GM12873 (cell line): ENCODE results near the gene CERS2.

Source experiments
- CTCF ChIP-seq: IDR thresholded peaks from 2 replicates; pipeline ENCODE4 v1.5.1; 2012; ENCODE audit warnings: low read depth, mild to moderate bottlenecking, moderate library complexity, low read length, control low read depth; ENCODE audit not compliant: insufficient read depth; ENCODE audit errors: missing control alignments

Gene CERS2

GRCh38 chr1:151009206-151009587 lies 34.6 kb upstream of the CERS2 start:
- no peak for TF ChIP-seq CTCF

GRCh38 chr1:151008244-151009205 lies 33.9 kb upstream of the CERS2 start, which contains the start of gene PRUNE1:
Gene PRUNE1, plus strand, starts transcription at chr1:151008449. Its CDS starts 184 bp downstream, at chr1:151008633.
- peak; percentile 4 for TF ChIP-seq CTCF

- TF ChIP-seq CTCF = no peak
Measured at GRCh38 chr1:151007853-151008243, 33.2 kb upstream of the CERS2 start.

- TF ChIP-seq CTCF = peak; percentile 63
Measured at GRCh38 chr1:151006327-151007052, 31.9 kb upstream of the CERS2 start, which contains the start of gene MINDY1. Gene MINDY1, minus strand, starts transcription at chr1:151006902. Its CDS starts 4,285 bp downstream, at chr1:151002617.

GRCh38 chr1:151005729-151006319 lies 31.2 kb upstream of the CERS2 start:
- no peak for TF ChIP-seq CTCF

- TF ChIP-seq CTCF = no peak
Measured at GRCh38 chr1:151003180-151003579, 28.5 kb upstream of the CERS2 start.

- TF ChIP-seq CTCF = no peak
Measured at GRCh38 chr1:151002611-151003010, 28.0 kb upstream of the CERS2 start.
